GM23248 (cell line): Measurements from ENCODE around the gene P3R3URF.

ENCODE experiments used
- EZH2 ChIP-seq: fragments of 200-600 bp; sonication (generic); IDR thresholded peaks from 2 replicates; pipeline ENCODE4 v1.6.1; 2018; ENCODE audit warnings: antibody characterized with exemption, mild to moderate bottlenecking; ENCODE audit not compliant: insufficient read depth, poor library complexity, severe bottlenecking
- EZH2phosphoT487 ChIP-seq: fragments of 200-600 bp; sonication (generic); IDR thresholded peaks from 2 replicates; pipeline ENCODE4 v1.6.1; 2018; ENCODE audit warnings: antibody characterized with exemption, moderate library complexity, mild to moderate bottlenecking, low read depth; ENCODE audit not compliant: insufficient read depth

GRCh38 chr1:46205791-46206190, 29.5 kb upstream of the P3R3URF start:
- TF ChIP-seq EZH2 = no peak
- no peak for TF ChIP-seq EZH2phosphoT487
